ENCODE data around the gene CFAP77. TPM values are rescaled to one million over a fixed set of nuclear protein-coding genes. Genes with fewer than 3 reads are reported as not detected.

CFAP77 gene
- total RNA-seq, 1 experiment from 2014 or later, result not detected

- no peaks in the 10 kb centered on the region for H3K4me1 ChIP-seq (ENCODE audit: insufficient read depth, low read length, poor library complexity, severe bottlenecking)
- intact Hi-C loops (cut with micrococcal nuclease; ENCODE audit: unreplicated experiment), result no loop called here
- no peak overlapping the region for H3K27ac ChIP-seq (ENCODE audit: low read depth, low read length, poor library complexity, severe bottlenecking)
- TF ChIP-seq CTCF (conservative IDR thresholded peaks at IDR 0.05; ENCODE audit: low read depth, low read length) (no peak), EZH2 (IDR thresholded peaks at IDR 0.05; ENCODE audit: borderline replicate concordance, low read depth, low read length, poor library complexity, severe bottlenecking) (no peak)
- CTCF ChIA-PET, result no interaction called here
- no peaks in the 10 kb centered on the region for H3K36me3 ChIP-seq (ENCODE audit: insufficient read depth, low read length, poor library complexity, severe bottlenecking)
- DNase-seq (ENCODE audit: low spot score), result no peak
- POLR2A ChIA-PET (ENCODE audit: low non-redundant PET), result no interaction called here
- no peaks in the 10 kb centered on the region for H3K9me3 ChIP-seq (ENCODE audit: low read depth, low read length, poor library complexity, severe bottlenecking)
- H3K4me3 ChIP-seq (ENCODE audit: low read depth, low read length, poor library complexity, severe bottlenecking), result no peak overlapping the region
- BruUV-seq (replicated peaks), result no TSS peak
- peaks cover 69% of the 10 kb centered on the region for H3K27me3 ChIP-seq (replicated peaks; ENCODE audit: insufficient read depth, low read depth, low read length, poor library complexity)
Measured at GRCh38 chr9:132556714-132557113, 146.7 kb downstream of the CFAP77 start.

GRCh38 chr9:132557159-132557558 is 147.1 kb downstream of the CFAP77 start:
- peaks cover 74% of the 10 kb centered on the region for H3K27me3 ChIP-seq (replicated peaks; ENCODE audit: insufficient read depth, low read depth, low read length, poor library complexity)
- H3K27ac ChIP-seq (ENCODE audit: low read depth, low read length, poor library complexity, severe bottlenecking), result no peak overlapping the region
- no peaks in the 10 kb centered on the region for H3K4me1 ChIP-seq (ENCODE audit: insufficient read depth, low read length, poor library complexity, severe bottlenecking)
- TF ChIP-seq CTCF (conservative IDR thresholded peaks at IDR 0.05; ENCODE audit: low read depth, low read length) (no peak), EZH2 (IDR thresholded peaks at IDR 0.05; ENCODE audit: borderline replicate concordance, low read depth, low read length, poor library complexity, severe bottlenecking) (no peak)
- H3K4me3 ChIP-seq (ENCODE audit: low read depth, low read length, poor library complexity, severe bottlenecking), result no peak overlapping the region
- no peak for DNase-seq (ENCODE audit: low spot score)
- H3K9me3 ChIP-seq (ENCODE audit: low read depth, low read length, poor library complexity, severe bottlenecking), result no peaks in the 10 kb centered on the region
- no peaks in the 10 kb centered on the region for H3K36me3 ChIP-seq (ENCODE audit: insufficient read depth, low read length, poor library complexity, severe bottlenecking)
- intact Hi-C loops (cut with micrococcal nuclease; ENCODE audit: unreplicated experiment), result no loop called here
- POLR2A ChIA-PET (ENCODE audit: low non-redundant PET), result no interaction called here
- no TSS peak for BruUV-seq (replicated peaks)
- CTCF ChIA-PET, result no interaction called here

GRCh38 chr9:132559711-132560110 is 149.7 kb downstream of the CFAP77 start:
- H3K36me3 ChIP-seq (ENCODE audit: insufficient read depth, low read length, poor library complexity, severe bottlenecking), result no peaks in the 10 kb centered on the region
- CTCF ChIA-PET, result no interaction called here
- no peak for DNase-seq (ENCODE audit: low spot score)
- H3K4me3 ChIP-seq (ENCODE audit: low read depth, low read length, poor library complexity, severe bottlenecking), result no peak overlapping the region
- POLR2A ChIA-PET (ENCODE audit: low non-redundant PET), result no interaction called here
- no TSS peak for BruUV-seq (replicated peaks)
- no peaks in the 10 kb centered on the region for H3K9me3 ChIP-seq (ENCODE audit: low read depth, low read length, poor library complexity, severe bottlenecking)
- no peak overlapping the region for H3K27ac ChIP-seq (ENCODE audit: low read depth, low read length, poor library complexity, severe bottlenecking)
- peaks cover 89% of the 10 kb centered on the region for H3K27me3 ChIP-seq (replicated peaks; ENCODE audit: insufficient read depth, low read depth, low read length, poor library complexity)
- no peaks in the 10 kb centered on the region for H3K4me1 ChIP-seq (ENCODE audit: insufficient read depth, low read length, poor library complexity, severe bottlenecking)
- TF ChIP-seq CTCF (conservative IDR thresholded peaks at IDR 0.05; ENCODE audit: low read depth, low read length) (no peak), EZH2 (IDR thresholded peaks at IDR 0.05; ENCODE audit: borderline replicate concordance, low read depth, low read length, poor library complexity, severe bottlenecking) (no peak)
- intact Hi-C loops (cut with micrococcal nuclease; ENCODE audit: unreplicated experiment), result no loop called here

Measured in A673 (cell line).